Umbilical cord (tissue), 2 donors: ENCODE data around the gene GAPDHS. TPM values are rescaled to one million over a fixed set of nuclear protein-coding genes. Genes with fewer than 3 reads are reported as not detected.
A peak's percentile ranks its signal among the peaks of the same experiment; 100 is the strongest.

Experiments used
- DNase-seq: peaks from one replicate; pipeline ENCODE4 v3.0.0-alpha.2; 2015; ENCODE audit warnings: low spot score
- total RNA-seq: library from RNA; depleted of rRNA; stranded (reverse); fragments of >200 nt; gene quantifications from one replicate; pipeline ENCODE4 v1.2.3, GENCODE V29; 2014; ENCODE audit warnings: low replicate concordance; ENCODE audit not compliant: insufficient read depth

Gene GAPDHS
- total RNA-seq, 1 donor from 2014 or later = not detected

GRCh38 chr19:35592226-35592625, 59.0 kb downstream of the GAPDHS start:
- DNase-seq = peak; percentile 47

Other genes with a start within 250 kb of the GAPDHS start
- gene MAG, start 241.3 kb upstream of the GAPDHS start, total RNA-seq = not detected
- gene CD22, start 204.3 kb upstream of the GAPDHS start, total RNA-seq = 13.0 TPM
- gene FFAR1, start 185.6 kb upstream of the GAPDHS start, total RNA-seq = 0.48 TPM
- 7.0 TPM for gene FFAR3, start 175.0 kb upstream of the GAPDHS start, total RNA-seq
- not detected for gene GPR42, start 162.4 kb upstream of the GAPDHS start, total RNA-seq
- gene FFAR2, start 85.2 kb upstream of the GAPDHS start, total RNA-seq = 0.72 TPM
- gene KRTDAP, start 43.0 kb upstream of the GAPDHS start, total RNA-seq = 56.1 TPM
- gene DMKN, start 19.8 kb upstream of the GAPDHS start, total RNA-seq = 11.8 TPM
- 2.2 TPM for gene SBSN, start 5.1 kb upstream of the GAPDHS start, total RNA-seq
- gene TMEM147, start 12.2 kb downstream of the GAPDHS start, total RNA-seq = 55.4 TPM
- gene ATP4A, start 30.2 kb downstream of the GAPDHS start, total RNA-seq = not detected
- gene PMIS2, start 52.7 kb downstream of the GAPDHS start, total RNA-seq = not detected
- gene HAUS5, start 79.3 kb downstream of the GAPDHS start, total RNA-seq = 4.6 TPM
- gene RBM42, start 95.6 kb downstream of the GAPDHS start, total RNA-seq = 20.9 TPM
- gene ETV2, start 108.3 kb downstream of the GAPDHS start, total RNA-seq = not detected
- gene COX6B1, start 114.9 kb downstream of the GAPDHS start, total RNA-seq = 177 TPM
- 6.7 TPM for gene UPK1A, start 133.1 kb downstream of the GAPDHS start, total RNA-seq
- gene ZBTB32, start 171.1 kb downstream of the GAPDHS start, total RNA-seq = not detected
- 2.2 TPM for gene KMT2B, start 184.5 kb downstream of the GAPDHS start, total RNA-seq
- not detected for gene IGFLR1, start 209.0 kb downstream of the GAPDHS start, total RNA-seq
- gene U2AF1L4, start 212.0 kb downstream of the GAPDHS start, total RNA-seq = not detected
- gene PSENEN, start 212.2 kb downstream of the GAPDHS start, total RNA-seq = 3.6 TPM
- gene LIN37, start 215.1 kb downstream of the GAPDHS start, total RNA-seq = 8.4 TPM
- 67.4 TPM for gene HSPB6, start 223.6 kb downstream of the GAPDHS start, total RNA-seq
- gene PROSER3, start 224.7 kb downstream of the GAPDHS start, total RNA-seq = 15.9 TPM
- 0.96 TPM for gene ARHGAP33, start 242.1 kb downstream of the GAPDHS start, total RNA-seq